Activated CD4-positive, alpha-beta T cell treated with anti-CD3 and anti-CD28 coated beads, Interleukin-2, amount 50 U/mL, for 48 hours (primary cell): Measurements from ENCODE around the gene SLC37A1.

Experiments used
- DNase-seq, 2 experiments: peaks; one replicate each; pipeline ENCODE4 v3.0.0-alpha.2; 2020

Gene SLC37A1

DNA sequence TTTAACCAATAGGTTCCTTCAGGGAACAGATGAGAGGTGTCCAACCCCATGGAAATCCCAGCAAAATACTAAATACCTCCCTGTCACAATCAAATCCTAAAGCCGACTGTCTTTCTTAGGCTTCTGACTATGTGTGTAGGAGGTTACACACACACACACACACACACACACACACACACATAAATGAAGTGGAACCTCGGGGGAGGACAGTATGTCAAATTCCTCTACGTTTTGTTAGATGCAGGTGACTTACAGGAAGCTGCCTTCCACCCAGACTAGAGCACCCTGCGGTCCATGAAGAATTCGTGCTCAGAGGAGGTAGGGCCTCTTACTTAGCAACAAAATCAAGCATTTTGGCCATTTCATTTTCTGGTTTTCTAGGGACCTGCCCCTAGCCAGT lies 34.1 kb upstream of the SLC37A1 start:
- DNase-seq = no peak

DNA sequence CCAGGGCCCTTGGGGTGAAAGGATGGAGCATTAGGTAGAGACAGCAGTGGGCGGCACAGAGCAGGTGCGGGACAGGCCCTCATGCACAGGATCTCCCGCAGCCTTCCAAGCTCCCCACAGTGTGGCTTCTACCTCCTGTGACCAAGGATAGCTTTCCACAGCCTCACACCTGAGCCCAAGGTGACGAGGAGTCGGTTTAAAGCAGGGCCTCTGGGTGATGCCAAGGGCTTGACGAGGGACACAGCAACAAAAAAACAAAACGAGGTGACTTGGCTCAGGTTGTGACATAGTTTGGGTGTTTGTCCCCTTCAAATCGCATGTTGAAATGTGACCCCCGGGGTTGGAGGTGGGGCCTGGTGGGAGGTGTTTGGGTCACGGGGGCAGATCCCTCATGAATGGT lies 32.9 kb upstream of the SLC37A1 start:
- no peak for DNase-seq

DNA sequence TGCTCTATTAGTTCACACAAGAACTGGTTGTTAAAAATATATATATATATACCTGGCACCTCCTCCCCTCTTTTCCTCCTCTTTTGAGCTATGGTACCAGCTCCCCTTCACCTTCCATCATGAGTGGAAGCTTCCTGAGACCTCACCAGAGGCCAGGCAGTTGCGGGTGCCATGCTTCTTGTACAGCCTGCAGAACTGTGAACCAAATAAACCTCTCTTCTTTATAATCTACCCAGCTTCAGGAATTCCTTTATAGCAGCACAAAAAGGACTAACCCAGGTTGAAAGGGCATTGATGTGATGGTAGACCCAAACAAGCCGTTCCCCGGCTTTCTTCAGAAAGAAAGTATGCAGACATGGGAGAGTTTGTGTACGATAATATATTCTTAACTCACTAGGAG lies 32.5 kb upstream of the SLC37A1 start:
- DNase-seq = no peak

DNA sequence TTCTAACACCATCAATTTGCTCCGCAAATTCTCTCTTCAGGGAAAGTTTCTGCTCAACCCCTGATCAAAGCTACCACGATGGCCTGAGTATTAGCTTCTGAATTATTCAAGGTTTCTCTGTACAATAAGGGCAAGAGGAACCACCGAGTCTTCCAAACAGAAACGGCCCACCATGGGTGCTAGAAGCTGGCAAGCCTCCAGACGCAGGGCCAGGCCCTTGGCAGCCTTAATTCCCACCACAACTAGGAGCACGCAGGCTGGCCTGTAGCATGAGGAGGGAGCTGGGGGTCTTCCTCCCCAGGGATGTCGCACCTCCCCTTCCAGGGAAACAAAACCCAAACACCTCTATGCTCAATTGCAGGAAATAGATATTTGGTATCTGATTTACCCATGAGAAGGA lies 28.7 kb upstream of the SLC37A1 start:
- DNase-seq = no peak

DNA sequence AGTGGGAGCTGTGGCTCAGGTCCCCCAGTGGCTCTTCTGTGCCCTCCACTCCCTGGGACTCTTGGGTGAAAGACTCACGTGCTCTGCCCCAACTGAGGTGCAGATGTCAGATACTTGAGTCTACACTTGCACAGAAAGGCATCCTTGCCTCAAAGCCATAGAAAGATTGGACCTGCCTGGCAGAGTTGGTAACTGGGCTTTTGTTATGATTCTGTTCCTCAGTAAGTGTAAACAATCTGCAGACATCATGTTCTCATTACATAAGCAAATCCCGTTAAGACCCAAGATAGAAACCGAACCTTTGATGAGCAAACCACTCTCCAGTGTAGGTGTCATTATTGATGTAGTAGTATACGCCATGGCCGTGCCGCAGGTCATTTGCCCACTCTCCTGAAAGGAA lies 27.6 kb upstream of the SLC37A1 start:
- no peak for DNase-seq

DNA sequence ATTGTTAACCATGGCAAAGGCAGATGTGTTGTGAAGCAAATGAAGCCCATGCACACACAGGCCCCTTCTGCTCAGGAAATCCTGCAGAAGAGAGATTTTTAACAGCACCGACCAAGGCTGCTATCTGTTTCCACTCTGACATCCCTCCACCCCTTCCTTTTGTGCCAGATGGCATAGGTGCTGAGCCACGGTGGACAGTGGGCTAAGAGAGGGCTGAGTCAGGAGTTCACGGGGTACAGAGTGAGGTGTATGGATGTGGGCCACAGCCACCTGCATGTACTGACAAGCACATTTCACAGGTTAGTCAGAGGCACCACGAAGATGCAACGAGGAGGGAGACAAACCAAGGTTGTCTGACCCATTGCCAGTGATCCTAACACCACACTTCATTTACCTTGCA lies 27.1 kb upstream of the SLC37A1 start:
- no peak for DNase-seq

DNA sequence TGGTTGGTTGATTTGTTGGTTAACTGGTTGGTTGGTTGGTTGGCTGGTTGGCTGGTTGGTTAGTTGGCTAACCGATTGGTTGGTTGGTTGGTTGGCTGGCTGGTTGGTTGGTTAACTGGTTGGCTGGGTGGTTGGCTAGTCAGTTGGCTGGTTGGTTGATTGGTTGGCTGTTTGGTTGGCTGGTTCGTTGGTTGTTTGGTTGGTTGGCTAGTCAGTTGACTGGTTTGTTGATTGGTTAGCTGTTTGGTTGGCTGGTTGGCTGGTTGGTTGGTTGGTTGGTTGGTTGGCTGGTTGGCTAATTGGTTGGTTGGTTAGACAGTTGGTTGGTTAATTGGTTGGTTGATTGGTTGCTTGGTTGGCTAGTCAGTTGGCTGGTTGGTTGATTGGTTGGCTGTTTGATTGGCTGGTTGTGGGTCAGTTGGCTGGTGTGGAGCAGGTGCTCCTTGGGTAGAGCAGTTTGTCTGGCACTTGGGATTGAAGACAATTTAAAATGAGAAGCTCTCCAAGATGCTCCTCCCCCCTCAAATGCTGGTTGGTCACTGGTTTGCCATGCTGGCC lies 24.6 kb upstream of the SLC37A1 start:
- DNase-seq = no peak

DNA sequence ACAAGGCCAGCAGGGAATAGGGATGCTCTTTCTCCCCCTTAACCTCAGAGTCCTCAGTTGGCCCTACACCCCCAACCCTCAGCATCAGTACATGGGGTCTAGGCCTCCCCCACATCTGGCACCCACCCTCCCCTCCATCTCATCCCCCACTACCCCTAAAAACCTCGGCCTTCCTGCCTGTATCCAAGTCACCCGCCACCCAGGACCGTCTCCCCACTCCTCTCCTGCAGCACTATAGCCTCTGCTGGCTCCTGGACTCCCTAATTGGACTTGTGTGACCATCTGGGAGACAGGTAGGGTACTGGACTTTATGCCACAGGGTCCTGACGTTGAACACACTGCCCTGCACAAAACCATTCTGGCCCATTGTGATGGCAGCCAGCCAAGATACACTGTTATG lies 23.7 kb upstream of the SLC37A1 start:
- DNase-seq = no peak

DNA sequence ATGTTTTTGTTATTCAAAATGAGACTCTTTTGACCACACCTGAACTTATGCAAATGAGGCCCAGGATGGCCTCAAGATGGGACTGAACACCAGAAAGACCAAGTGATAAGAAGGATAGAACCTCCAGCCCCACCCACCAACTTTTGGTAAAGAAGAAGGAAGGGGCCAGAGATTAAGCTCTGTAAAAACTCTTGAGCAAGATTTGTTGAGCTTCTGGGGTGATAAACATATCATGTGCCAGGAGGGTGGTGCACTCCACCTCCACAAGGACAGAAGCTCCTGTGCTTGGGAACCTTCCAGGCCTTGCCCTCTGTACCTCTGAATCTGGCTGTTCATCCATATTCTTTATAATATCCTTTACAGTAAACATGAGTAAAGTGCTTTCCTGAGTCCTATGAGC lies 22.9 kb upstream of the SLC37A1 start:
- DNase-seq = no peak

DNA sequence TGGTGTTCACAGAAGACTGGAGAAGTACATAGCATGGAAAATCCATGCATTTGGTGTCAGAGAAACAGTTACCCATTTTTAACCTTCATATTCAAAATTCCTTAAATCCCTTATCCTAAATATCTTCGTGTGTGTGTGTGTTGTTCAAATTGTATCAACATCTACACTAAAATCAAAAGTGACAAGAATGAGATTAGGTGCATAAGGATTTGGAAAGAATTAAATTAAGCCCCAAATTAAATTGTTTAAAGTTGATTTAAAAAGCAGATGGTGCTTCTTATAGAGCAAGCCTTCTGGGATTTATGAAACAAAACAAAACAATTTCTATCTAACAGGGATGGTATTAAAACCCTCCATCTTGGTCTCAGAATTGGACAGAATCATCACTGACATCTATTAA lies 22.3 kb upstream of the SLC37A1 start:
- no peak for DNase-seq

DNA sequence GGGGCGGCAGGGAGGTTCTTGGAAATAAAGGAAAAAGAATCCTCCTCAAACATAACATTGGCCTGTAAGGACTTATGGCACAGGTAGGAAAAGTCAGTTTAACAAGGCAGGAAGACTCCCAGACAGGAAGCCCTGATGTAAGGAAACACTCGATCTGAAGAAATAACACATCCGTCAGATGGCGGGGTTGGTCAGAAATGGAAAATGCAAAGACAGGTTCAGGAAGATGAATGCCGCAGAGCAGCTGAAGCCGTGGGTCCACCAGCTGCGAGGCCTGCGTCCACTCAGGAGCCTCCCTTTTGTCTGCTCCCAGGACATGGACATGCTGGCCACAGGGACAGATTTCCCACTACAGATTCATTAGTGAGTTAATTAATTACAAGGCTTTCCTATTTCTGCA lies 21.5 kb upstream of the SLC37A1 start:
- no peak for DNase-seq

DNA sequence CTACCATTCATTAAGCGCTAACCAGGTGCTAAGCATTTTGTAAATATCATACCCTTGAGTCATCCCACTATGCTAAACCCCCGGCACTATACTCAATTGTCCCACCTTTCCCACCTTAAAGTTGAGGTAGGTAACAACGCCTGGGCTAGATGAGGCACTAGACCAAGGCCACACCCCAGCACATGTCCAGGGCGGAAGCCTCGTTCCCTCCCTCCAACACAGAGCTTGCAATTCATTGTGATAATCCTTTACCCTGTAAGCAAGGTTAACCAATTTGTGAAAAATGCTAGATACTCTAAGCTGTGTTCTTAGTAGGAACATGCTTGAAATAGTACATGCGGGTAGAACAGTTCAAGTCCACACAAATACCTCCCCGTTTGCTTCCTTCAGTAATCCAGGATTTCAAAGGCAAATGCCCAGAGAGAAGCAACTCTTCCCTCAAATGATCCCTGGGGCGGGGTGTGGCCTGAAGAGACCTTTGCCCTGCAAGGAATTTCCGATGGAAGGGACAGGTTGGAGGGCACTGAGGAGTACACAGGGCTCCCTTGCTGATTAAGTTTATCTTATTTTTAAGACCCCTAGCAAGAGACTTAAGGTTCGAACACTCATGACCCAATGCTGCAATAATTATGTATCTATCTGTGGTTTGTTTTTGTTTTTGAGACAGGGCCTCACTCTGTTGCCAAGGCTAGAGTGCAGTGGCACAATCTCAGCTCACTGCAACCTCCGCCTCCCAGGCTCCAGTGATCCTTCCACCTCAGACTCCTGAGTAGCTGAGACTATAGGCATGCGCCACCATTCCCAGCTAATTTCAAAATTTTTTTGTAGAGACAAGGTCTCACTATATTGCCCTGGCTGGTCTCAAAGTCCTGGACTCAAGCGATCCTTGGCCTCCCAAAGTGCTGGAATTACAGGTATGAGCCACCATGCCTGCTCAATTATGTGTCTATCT lies 20.3 kb upstream of the SLC37A1 start:
- no peak for DNase-seq

DNA sequence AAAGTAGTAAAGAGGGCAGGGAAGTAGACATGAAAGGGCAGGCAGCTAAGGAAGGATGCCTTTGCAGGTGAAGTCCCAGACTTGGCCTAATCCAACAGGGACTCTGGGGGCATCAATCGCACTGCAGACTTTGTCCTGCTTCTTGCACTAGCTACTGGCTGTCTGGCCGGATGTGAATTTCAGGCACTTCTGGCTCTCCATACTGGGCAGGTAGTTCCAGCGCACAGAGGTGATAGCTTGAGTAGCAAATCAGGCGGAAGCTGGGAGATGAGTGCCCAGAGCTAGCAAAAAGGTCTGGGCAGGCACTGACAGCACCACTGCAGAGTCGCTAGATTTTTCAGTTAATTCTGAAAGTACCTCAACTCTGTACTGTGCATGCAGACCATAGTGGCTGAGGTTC lies 18.6 kb upstream of the SLC37A1 start:
- DNase-seq = no peak

DNA sequence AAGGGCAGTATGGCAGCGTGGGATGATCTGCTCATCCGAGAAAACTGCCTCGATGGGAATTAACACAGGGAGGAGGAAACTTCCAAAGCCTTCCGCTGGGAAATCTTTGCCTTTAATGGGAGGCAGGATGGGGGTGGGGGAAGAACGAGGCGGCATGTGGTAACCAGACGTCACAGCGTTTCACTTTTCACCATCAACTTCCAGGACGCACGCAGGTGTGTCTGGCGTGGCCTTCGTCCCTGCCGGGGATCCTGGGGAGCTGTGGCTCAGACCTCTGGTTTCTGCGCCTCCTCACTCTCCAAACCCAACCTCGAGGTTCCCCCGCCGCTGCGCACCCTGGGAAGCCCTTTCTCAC lies 17.9 kb upstream of the SLC37A1 start:
- no peak for DNase-seq

DNA sequence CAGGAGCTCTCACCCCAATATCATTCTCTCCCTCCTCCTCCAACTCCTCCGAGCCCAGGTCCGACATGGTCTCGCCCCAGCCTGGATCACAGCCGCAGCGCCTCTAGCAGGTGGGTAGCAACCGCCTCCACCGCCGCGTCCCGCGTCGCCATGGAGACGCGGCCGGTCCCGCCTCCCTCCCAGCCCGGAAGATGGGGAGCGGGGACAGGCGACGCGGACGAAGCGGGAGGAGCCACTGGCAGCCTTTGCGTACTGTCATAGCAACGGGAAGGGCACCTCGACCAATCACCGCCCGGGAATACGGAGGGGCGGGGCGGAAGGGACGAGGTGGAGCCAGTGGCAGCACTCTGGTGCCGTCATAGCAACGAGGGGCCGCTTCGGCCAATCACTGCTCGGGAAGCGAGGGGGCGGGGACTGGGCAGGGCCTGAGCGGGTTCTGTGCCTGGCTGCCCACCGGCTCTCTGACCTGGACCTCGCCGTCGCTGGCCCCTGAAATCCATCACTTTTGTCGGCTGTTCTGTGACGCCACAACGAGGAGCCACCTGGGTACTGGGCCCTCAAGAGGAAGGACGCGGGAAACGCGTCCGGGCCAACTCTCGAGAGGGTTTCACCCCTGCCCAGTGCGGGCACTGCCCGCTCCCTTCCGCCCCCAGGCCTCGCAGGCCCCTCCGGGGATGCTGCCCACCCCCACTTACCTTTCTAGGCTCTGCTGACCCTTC lies 17.4 kb upstream of the SLC37A1 start, which contains the start of gene RSPH1:
Gene RSPH1 (minus strand): TSS at position 105 of the 719 bp plus-strand sequence. CDS start 38 bp downstream, at position 67.
- peak; percentile 99 to 100 for DNase-seq

DNA sequence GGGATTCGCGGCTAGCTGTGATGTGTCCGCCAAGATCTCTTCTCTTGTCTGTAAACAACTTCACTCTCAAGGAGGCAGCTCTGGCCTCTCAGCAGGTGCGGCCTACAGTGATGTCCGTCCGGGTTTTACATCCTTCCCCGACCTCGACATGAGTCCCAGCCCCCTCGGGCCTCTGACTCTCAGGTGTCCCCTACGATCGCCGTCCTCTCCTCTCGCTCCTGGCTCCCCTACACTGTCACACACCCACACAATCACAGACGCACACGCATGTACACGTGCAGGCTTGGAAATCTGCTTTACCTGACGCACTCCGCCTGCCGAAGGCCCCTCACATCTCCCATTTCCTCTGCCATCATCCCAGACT lies 16.8 kb upstream of the SLC37A1 start:
- DNase-seq = no peak

DNA sequence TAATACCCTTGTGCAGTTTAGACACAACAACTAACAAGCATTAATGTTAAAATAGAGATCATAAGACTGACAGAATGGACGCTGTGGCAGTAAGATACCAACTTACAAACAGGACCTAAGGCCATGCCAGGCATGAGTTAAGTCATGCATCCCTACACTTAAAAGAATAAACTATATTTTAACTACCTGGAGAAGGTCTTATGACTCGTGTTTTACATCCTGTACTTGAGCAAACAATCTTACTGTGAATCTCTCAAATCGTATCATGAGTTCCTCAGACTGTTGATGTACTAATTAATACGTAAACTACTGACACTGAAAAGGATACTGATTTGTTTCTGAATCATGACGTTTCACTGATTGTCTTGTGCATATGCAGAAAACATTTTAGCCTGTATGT lies 15.6 kb upstream of the SLC37A1 start:
- DNase-seq = no peak

DNA sequence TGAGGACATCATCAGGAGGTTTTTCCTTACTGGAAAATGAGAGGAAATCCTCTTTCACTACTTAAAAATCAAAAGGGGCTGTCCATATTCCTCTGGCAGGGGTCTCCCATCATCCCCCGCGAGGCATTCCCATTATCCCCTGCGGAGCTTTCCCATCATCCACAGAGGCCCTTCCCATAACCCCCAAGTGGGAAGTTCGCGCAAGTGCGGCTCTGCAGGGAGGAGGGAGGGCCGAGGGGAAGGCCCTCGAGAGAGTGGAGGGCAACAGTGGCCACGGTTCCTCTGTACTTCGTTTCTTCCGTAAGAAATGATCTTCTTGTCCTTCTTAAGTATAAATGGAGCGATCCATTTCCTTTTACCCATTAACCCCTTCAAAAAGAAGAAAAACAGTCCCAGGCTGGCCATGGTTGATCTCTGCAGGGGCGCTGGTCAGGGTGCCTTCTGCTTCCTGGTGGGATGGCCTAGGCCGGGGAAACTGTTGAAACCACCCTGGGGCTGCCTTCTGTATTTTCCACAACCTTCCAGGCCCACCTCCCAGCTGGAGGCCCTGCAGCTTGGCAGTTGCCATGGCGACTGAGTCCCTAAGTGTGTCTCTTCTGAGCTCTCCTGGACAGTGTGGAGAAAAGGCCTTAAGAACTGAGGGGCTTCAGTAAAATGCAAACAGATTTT lies 14.1 kb upstream of the SLC37A1 start:
- DNase-seq = no peak

DNA sequence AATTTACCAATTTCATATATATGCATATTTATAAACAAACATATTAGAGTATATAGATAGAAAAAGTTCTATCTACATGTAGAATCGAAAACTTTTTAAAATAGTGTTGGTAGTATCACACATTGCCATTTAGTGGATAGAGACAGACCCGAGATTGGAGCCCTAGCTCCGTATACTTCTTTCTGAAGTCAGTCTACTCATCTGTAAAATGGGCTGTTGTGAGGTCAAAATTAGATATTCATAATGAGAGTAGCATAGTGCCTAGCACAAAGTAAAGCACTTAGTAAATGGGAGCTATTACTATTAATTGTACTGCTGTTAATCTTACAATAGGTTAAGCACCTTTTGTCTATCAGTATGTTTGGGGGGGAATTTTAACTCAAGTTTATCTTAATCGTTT lies 13.4 kb upstream of the SLC37A1 start:
- no peak for DNase-seq

DNA sequence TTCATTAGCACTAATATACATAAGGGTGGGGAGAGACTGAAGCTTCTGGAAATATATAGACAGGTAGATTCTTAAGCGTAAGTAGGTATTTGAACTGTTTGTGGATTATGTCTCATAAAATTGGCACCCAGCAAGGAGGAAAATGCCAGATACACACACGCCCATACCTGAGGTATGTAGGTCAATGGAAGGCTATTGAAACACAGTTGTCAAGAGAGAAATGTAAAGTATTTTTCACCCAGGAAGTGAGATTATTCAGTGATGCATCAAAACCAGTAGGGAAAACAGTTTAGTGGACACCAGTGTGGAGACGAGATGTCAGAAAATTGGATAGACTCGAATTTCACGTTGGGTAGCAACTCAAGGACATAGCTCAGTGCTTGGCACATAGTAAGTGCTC lies 12.9 kb upstream of the SLC37A1 start:
- DNase-seq = no peak

DNA sequence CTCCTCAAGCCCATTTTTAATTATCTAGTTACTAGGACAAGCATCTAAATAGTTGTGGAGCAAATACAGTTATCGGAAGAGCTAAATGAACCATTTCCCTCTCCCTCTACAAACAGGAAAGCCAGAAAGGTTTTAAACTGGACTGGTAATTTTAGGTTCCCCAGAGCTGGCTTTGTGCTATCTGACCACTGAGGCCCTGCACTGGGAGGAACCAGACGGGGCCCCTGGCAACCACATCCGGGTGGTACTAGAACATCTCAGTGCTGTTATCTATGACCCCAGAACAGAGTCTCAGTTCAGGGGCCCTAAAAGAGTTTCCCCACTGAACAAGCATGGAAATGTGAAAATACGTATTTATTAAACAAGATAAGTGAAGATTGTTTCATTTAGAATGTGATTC lies 9.9 kb upstream of the SLC37A1 start:
- DNase-seq = no peak

DNA sequence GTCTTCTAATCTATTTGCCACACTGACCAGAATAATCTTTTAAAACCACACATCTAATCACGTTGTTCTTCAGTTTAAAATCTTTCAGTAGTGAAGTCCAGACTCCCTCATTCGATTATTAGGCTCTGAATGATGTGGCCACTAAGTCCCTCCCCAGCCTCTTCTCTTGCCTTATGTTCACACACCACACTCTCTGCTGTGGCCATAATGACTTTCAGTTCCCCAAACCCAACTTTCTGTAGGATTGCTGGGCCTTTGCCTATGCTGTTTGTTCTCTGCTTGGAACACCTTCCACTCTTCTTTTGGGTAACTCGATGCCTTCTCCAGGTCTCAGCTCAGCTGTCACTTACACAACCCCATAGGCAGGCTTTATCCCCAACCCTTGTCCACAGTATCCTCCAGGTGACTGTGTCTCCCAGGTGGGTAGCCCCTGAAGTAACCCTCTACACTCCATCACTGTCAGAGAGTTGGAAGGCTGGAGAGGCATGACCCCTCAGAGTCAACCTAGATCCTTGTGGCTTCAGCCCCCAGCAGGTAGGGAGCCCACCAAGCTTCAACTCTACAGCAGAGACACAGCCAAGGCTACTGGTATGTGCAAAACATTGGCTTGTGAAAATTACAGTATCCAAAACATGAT lies 8.4 kb upstream of the SLC37A1 start:
- no peak for DNase-seq

DNA sequence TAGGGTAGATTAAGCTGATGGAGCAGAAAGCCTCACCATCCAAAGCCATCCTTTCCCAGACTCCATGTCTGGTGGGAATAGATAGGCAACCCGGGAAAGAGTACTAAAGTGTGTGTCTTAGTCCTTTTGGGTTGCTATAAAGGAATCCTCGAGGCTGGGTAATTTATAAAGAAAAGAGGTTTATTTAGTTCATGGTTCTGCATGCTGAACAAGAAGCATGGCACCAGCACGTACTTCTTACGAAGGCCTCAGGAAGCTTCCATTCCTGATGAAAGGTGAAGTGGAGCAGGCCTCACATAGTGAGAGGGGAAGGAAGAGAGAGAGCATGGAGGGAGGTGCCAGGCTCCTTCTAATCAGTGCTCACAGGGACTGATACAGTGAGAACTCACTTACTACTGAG lies 6.2 kb upstream of the SLC37A1 start:
- DNase-seq = no peak
